Measurements from ENCODE around the gene CARD19. TPM values are rescaled to one million over a fixed set of nuclear protein-coding genes. Genes with fewer than 3 reads are reported as not detected.

Gene CARD19
- total and polyA plus RNA-seq, 2 of the 8 experiments (the other 6 are each of a cell fraction or from before 2014, with no cell fraction given): 21.2 to 112 TPM

GRCh38 chr9:93066978-93067603 lies 28.9 kb upstream of the CARD19 start (continued):
- TF ChIP-seq ATF3 (IDR thresholded peaks at IDR 0.05; ENCODE audit: insufficient read depth, low read depth, low read length): no peak
- no peak for TF ChIP-seq RFX5 (IDR thresholded peaks at IDR 0.05; ENCODE audit: borderline replicate concordance, low read depth, low read length)
- no peak for TF ChIP-seq EGR1 (IDR thresholded peaks at IDR 0.05; ENCODE audit: borderline replicate concordance, low read depth, low read length)
- TF ChIP-seq KDM4A (IDR thresholded peaks at IDR 0.05; ENCODE audit: low read depth, low read length, severe bottlenecking): no peak
- TF ChIP-seq BRCA1 (IDR thresholded peaks at IDR 0.05; ENCODE audit: low read depth, low read length): no peak

Measured in H1 (cell line).